Measurements from ENCODE around the gene DTX3. TPM values are rescaled to one million over a fixed set of nuclear protein-coding genes. Genes with fewer than 3 reads are reported as not detected.
A peak's percentile ranks its signal among the peaks of the same experiment; 100 is the strongest.
"Not testable (repeated sequence)": the region's sequence is repeated elsewhere in the genome, so short reads cannot be mapped to it uniquely, and the experiment has no call there.

Gene DTX3
- total RNA-seq, 4 donors from 2014 or later, result 10.4 to 19.0 (median 12.1) TPM

DNA sequence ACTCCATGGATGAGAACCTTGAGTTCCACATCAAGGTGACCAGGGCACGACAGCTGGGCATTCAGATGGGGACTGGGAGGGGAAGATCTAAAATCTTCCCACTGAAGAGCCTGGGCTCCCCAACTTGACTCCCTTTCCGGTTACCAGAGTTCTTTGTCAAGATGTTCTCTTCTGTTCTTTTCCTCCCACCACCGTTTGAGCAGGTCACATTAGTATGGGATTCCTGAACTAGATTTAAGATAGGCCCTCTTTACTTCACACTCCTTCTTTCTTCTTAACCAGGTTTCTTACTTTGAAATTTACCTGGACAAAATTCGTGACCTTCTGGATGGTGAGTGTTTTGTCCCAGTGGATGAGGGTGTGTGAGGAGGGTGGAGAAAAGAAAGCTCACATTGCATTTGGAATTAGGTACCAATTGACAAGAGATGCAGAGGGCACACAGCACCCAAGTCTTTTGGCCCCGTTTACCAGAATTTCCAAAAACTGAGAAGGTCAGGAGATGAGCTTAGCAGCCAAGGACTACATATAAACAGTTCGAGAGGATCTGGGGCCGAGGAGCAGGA, 40.4 kb upstream of the DTX3 start:
- DNase-seq (ENCODE audit: low spot score in 2 of 2), result peak in 1 of 2 donors; percentile 31
- no peaks in the 10 kb centered on the region for H3K36me3 ChIP-seq
- no peaks in the 10 kb centered on the region for H3K9me3 ChIP-seq
- WGBS, result 83% methylated on average over 7 of the region's 7 CpGs
- H3K4me1 ChIP-seq, result no peaks in the 10 kb centered on the region
- TF ChIP-seq POLR2AphosphoS5 (IDR thresholded peaks at IDR 0.05) (no peak), POLR2A (IDR thresholded peaks at IDR 0.05) (no peak), EP300 (IDR thresholded peaks at IDR 0.05) (no peak)
- TF ChIP-seq, protein P1, sequence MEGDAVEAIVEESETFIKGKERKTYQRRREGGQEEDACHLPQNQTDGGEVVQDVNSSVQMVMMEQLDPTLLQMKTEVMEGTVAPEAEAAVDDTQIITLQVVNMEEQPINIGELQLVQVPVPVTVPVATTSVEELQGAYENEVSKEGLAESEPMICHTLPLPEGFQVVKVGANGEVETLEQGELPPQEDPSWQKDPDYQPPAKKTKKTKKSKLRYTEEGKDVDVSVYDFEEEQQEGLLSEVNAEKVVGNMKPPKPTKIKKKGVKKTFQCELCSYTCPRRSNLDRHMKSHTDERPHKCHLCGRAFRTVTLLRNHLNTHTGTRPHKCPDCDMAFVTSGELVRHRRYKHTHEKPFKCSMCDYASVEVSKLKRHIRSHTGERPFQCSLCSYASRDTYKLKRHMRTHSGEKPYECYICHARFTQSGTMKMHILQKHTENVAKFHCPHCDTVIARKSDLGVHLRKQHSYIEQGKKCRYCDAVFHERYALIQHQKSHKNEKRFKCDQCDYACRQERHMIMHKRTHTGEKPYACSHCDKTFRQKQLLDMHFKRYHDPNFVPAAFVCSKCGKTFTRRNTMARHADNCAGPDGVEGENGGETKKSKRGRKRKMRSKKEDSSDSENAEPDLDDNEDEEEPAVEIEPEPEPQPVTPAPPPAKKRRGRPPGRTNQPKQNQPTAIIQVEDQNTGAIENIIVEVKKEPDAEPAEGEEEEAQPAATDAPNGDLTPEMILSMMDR (IDR thresholded peaks at IDR 0.05), result no peak
- H3K4me3 ChIP-seq, result no peak overlapping the region
- no peak overlapping the region for H3K27ac ChIP-seq
- H3K27me3 ChIP-seq, result peaks cover 36% of the 10 kb centered on the region

DNA sequence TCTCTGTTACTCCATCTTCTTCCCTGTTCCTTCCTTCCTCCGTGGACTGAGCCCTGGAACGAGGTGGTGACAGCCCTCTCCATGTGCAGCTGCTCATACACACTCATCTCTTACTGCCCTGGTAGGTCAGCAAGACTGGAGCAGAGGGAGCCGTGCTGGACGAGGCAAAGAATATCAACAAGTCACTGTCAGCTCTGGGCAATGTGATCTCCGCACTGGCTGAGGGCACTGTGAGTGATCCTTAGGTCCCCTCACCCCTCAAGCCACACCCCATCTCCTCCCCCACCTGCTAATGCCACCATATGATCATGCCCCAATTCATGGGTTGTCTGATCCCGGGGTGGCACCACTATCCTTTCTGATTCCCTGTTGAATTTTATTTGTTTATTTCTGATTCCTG, 35.8 kb upstream of the DTX3 start:
- DNase-seq (ENCODE audit: low spot score in 2 of 2), result peak in 1 of 2 donors; percentile 57
- 78% methylated on average over 6 of the region's 6 CpGs for WGBS
- peaks cover 32% of the 10 kb centered on the region for H3K27me3 ChIP-seq

DNA sequence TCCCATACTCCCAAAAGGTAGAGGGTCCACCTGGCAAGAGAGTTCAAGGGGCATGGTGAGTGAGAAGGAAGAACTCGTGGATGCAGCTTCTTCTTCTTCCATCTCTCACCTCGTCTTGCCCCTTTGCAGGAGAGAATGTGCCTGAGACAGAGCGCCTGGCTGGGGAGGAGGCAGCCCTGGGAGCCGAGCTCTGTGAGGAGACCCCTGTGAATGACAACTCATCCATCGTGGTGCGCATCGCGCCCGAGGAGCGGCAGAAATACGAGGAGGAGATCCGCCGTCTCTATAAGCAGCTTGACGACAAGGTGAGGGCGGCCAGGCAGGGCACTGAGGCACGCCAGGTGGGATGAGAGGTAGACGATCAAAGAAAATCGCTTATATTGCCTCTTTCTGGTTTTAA, 34.8 kb upstream of the DTX3 start:
- 90% methylated on average over 18 of the region's 18 CpGs for WGBS
- no peak for TF ChIP-seq POLR2A (IDR thresholded peaks at IDR 0.05)
- TF ChIP-seq, protein P1 (IDR thresholded peaks at IDR 0.05), result no peak
- no peak for TF ChIP-seq POLR2AphosphoS5 (IDR thresholded peaks at IDR 0.05)
- TF ChIP-seq EP300 (IDR thresholded peaks at IDR 0.05), result no peak

More for the DNA sequence above, 35.8 kb upstream of the DTX3 start:
- H3K4me3 ChIP-seq, result no peak overlapping the region
- no peak overlapping the region for H3K27ac ChIP-seq
- no peaks in the 10 kb centered on the region for H3K4me1 ChIP-seq
- TF ChIP-seq EP300 (IDR thresholded peaks at IDR 0.05), result no peak
- TF ChIP-seq POLR2A (IDR thresholded peaks at IDR 0.05), result no peak
- no peak for TF ChIP-seq POLR2AphosphoS5 (IDR thresholded peaks at IDR 0.05)
- TF ChIP-seq, protein P1 (IDR thresholded peaks at IDR 0.05), result no peak
- H3K9me3 ChIP-seq, result no peaks in the 10 kb centered on the region
- no peaks in the 10 kb centered on the region for H3K36me3 ChIP-seq

DNA sequence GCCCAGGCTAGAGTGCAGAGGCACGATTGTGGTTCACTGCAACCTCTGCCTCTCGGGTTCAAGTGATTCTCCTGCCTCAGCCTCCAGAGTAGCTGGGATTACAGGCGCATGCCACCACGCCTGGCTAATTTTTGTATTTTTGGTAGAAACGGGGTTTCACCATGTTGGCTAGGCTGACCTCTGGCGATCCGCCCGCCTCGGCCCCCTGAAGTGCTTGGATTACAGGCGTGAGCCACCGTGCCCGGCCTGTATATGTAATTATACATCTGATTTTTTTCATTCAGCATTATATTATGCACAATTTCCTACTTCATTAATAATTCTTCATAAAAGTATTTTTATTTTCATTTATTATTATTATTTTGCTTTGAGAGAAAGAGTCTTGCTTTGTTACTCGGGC, 34.2 kb upstream of the DTX3 start:
- 77% methylated on average over 13 of the region's 13 CpGs for WGBS
- H3K27me3 ChIP-seq, result peaks cover 23% of the 10 kb centered on the region
- peak in 1 of 2 donors; percentile 48 for DNase-seq (ENCODE audit: low spot score in 2 of 2)
- H3K27ac ChIP-seq, H3K36me3 ChIP-seq, H3K4me3 ChIP-seq, H3K9me3 ChIP-seq, H3K4me1 ChIP-seq: not testable (repeated sequence)

More for the DNA sequence above, 34.8 kb upstream of the DTX3 start:
- no peaks in the 10 kb centered on the region for H3K4me1 ChIP-seq
- H3K4me3 ChIP-seq, result no peak overlapping the region
- H3K36me3 ChIP-seq, result no peaks in the 10 kb centered on the region
- no peaks in the 10 kb centered on the region for H3K9me3 ChIP-seq
- peaks cover 24% of the 10 kb centered on the region for H3K27me3 ChIP-seq
- peak in 1 of 2 donors; percentile 72 for DNase-seq (ENCODE audit: low spot score in 2 of 2)
- H3K27ac ChIP-seq, result no peak overlapping the region

DNA sequence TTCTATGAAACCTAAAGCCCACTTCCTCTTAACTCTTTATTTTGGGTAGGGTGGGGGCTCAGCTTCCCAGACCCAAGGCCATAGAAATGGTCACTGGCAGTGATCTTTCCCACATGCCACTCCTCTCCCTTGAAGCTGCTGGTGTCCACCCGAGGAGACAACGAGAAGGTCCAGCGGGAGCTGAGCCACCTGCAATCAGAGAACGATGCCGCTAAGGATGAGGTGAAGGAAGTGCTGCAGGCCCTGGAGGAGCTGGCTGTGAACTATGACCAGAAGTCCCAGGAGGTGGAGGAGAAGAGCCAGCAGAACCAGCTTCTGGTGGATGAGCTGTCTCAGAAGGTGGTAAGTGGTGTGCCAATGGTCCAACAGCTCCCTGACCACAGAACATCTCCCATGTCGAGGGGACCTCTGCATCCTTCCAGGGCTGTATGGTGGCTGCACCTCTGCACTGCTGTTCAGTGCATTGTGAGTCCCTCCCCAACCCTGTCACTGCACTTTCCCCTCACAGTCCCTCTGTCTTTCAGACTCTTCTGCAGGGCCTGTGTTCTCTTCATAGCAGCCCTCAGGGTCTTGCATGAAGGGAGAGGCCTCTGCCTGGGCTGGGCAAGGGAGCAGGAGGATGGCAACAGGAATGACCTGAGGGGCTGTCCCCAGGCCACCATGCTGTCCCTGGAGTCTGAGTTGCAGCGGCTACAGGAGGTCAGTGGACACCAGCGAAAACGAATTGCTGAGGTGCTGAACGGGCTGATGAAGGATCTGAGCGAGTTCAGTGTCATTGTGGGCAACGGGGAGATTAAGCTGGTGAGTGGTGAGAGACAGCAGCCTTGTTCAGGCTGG, 32.5 kb upstream of the DTX3 start:
- peak in 1 of 2 donors; percentile 49 for DNase-seq (ENCODE audit: low spot score in 2 of 2)

DNA sequence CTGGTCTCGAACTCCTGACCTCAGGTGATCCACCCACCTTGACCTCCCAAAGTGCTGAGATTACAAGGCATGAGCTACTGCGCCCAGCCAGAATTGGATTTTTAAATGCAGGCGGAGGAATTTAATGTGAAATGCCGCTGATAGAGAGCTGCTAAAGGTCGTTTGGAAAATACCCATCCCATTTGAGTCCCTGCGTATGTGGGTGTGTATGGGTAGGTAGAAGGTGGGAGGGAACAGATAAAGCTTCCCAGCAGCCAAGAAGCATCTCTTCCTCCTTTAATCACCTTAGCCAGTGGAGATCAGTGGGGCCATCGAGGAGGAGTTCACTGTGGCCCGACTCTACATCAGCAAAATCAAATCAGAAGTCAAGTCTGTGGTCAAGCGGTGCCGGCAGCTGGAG, 29.8 kb upstream of the DTX3 start:
- H3K27ac ChIP-seq, result no peak overlapping the region
- H3K4me1 ChIP-seq, result no peaks in the 10 kb centered on the region
- H3K36me3 ChIP-seq, result no peaks in the 10 kb centered on the region
- H3K9me3 ChIP-seq, result no peaks in the 10 kb centered on the region
- WGBS, result 93% methylated on average over 10 of the region's 10 CpGs
- TF ChIP-seq EP300 (IDR thresholded peaks at IDR 0.05), result no peak
- TF ChIP-seq POLR2A (IDR thresholded peaks at IDR 0.05), result no peak
- TF ChIP-seq, protein P1 (IDR thresholded peaks at IDR 0.05), result no peak
- TF ChIP-seq POLR2AphosphoS5 (IDR thresholded peaks at IDR 0.05), result no peak
- DNase-seq (ENCODE audit: low spot score in 2 of 2), result no peak
- H3K27me3 ChIP-seq, result peaks cover 2% of the 10 kb centered on the region
- H3K4me3 ChIP-seq, result no peak overlapping the region

More for the DNA sequence above, 32.5 kb upstream of the DTX3 start:
- 88% methylated on average over 11 of the region's 12 CpGs for WGBS
- Histone ChIP-seq H3K4me1 (no peaks in the 10 kb centered on the region), H3K4me3 (no peak overlapping the region), H3K36me3 (no peaks in the 10 kb centered on the region), H3K27ac (no peak overlapping the region), H3K9me3 (no peaks in the 10 kb centered on the region), H3K27me3 (peaks cover 16% of the 10 kb centered on the region)
- TF ChIP-seq POLR2AphosphoS5 (IDR thresholded peaks at IDR 0.05), result no peak
- no peak for TF ChIP-seq EP300 (IDR thresholded peaks at IDR 0.05)
- no peak for TF ChIP-seq POLR2A (IDR thresholded peaks at IDR 0.05)
